Endothelial cell of umbilical vein (primary cell): ENCODE measurements around the gene NCEH1. TPM values are rescaled to one million over a fixed set of nuclear protein-coding genes. Genes with fewer than 3 reads are reported as not detected.

Experiments used
- BruUV-seq: library from RNA; stranded (reverse); fragments of 400-500 nt; replicated peaks from 2 replicates; lab custom pipeline; 2021; lab: Mats Ljungman, UMichigan
- CTCF ChIA-PET: fragments of 300-600, 350-600 bp; sonication (Branson Sonifier 250); formaldehyde crosslinking; loops from one replicate; lab custom pipeline; 2021; ENCODE audit warnings: antibody characterized with exemption, inconsistent platforms; lab: Charles Lee
- POLR2A ChIA-PET: fragments of 300-600, 350-600 bp; sonication (Branson Sonifier 250); formaldehyde crosslinking; loops from one replicate; lab custom pipeline; 2021; ENCODE audit warnings: antibody characterized with exemption, inconsistent platforms; lab: Charles Lee
- DNase-seq: peaks from one replicate; pipeline ENCODE4 v3.0.0-alpha.2; 2011; ENCODE audit warnings: low read depth, low spot score
- FAIRE-seq: peaks from 2 replicates; lab custom pipeline; 2011; peaks lifted over from hg19 to GRCh38; lab: Jason Lieb, UNC
- H2AFZ ChIP-seq: 2 replicates; pipeline ENCODE4 v1.6.0; 2012; ENCODE audit warnings: low read depth, low read length, control low read depth, inconsistent platforms
- H3K27ac ChIP-seq: 2 replicates; pipeline ENCODE4 v1.5.1; 2011; ENCODE audit warnings: low read depth, mild to moderate bottlenecking, control low read depth, low read length, moderate library complexity; ENCODE audit not compliant: insufficient read depth
- H3K27me3 ChIP-seq, 2 experiments: 2 replicates each; pipeline versions ENCODE4 v1.6.0 to v1.6.1; 2011; ENCODE audit warnings: low read length in 2 of 2, mixed read lengths in 1 of 2; ENCODE audit not compliant: control insufficient read depth in 2 of 2, insufficient read depth in 2 of 2
- H3K36me3 ChIP-seq, 2 experiments: 2 replicates in 1 of 2; 3 replicates in 1 of 2; pipeline ENCODE4 v1.5.1; 2011; ENCODE audit warnings: low read length in 2 of 2, mild to moderate bottlenecking in 1 of 2, moderate library complexity in 1 of 2; ENCODE audit not compliant: control insufficient read depth in 2 of 2, insufficient read depth in 2 of 2; ENCODE audit errors: extremely low read depth in 1 of 2
- H3K4me1 ChIP-seq: 3 replicates; pipeline ENCODE4 v1.5.1; 2011; ENCODE audit warnings: mild to moderate bottlenecking, low read length; ENCODE audit not compliant: control insufficient read depth, insufficient read depth; ENCODE audit errors: extremely low read depth
- H3K4me2 ChIP-seq: 2 replicates; pipeline ENCODE4 v1.6.1; 2011; ENCODE audit warnings: low read length, control low read depth, mixed read lengths; ENCODE audit not compliant: insufficient read depth
- H3K4me3 ChIP-seq, 3 experiments: fragments of 200-600 bp in 1 of 3; sonication (generic), shearing (Covaris generic) in 1 of 3; replicated peaks in 1 of 3; 2 replicates each; pipeline ENCODE4 v1.5.1; 2011 to 2016; ENCODE audit warnings: control low read depth in 3 of 3, low read length in 3 of 3, mild to moderate bottlenecking in 2 of 3, inconsistent platforms in 1 of 3, low read depth in 1 of 3, moderate library complexity in 1 of 3; ENCODE audit not compliant: insufficient read depth in 1 of 3
- H3K79me2 ChIP-seq: 2 replicates; pipeline ENCODE4 v1.6.0; 2012; ENCODE audit warnings: low read length, inconsistent platforms; ENCODE audit not compliant: control insufficient read depth, insufficient read depth
- H3K9ac ChIP-seq: replicated peaks from 2 replicates; pipeline ENCODE3; 2011; ENCODE audit warnings: low read length, control low read depth; ENCODE audit not compliant: insufficient read depth; ENCODE audit errors: extremely low read depth
- H3K9me1 ChIP-seq: replicated peaks from 3 replicates; pipeline ENCODE4 v1.6.0; 2011; ENCODE audit warnings: mild to moderate bottlenecking, low read length; ENCODE audit not compliant: control insufficient read depth, insufficient read depth; ENCODE audit errors: extremely low read depth
- H3K9me3 ChIP-seq: replicated peaks from 2 replicates; pipeline ENCODE4 v1.5.1; 2012; ENCODE audit warnings: low read length, inconsistent platforms; ENCODE audit not compliant: control insufficient read depth, insufficient read depth
- H4K20me1 ChIP-seq: replicated peaks from 2 replicates; pipeline ENCODE3; 2011; ENCODE audit warnings: mild to moderate bottlenecking, low read length; ENCODE audit not compliant: control insufficient read depth, insufficient read depth; ENCODE audit errors: extremely low read depth
- EZH2 ChIP-seq: IDR thresholded peaks from 2 replicates; pipeline ENCODE4 v1.6.1; 2012; ENCODE audit warnings: borderline replicate concordance, low read depth, mild to moderate bottlenecking, moderate library complexity, low read length, inconsistent platforms; ENCODE audit not compliant: severe bottlenecking
- FOS ChIP-seq: IDR thresholded peaks from 2 replicates; pipeline ENCODE4 v1.6.1; 2011; ENCODE audit warnings: mild to moderate bottlenecking, low read length, moderate library complexity, borderline replicate concordance; ENCODE audit not compliant: insufficient read depth
- GATA2 ChIP-seq: IDR thresholded peaks from 2 replicates; pipeline ENCODE4 v1.7.0; 2011; ENCODE audit warnings: low read depth, mild to moderate bottlenecking, moderate library complexity, mixed read lengths, low read length; ENCODE audit not compliant: insufficient read length, insufficient read depth
- JUN ChIP-seq: IDR thresholded peaks from 2 replicates; pipeline ENCODE4 v1.6.1; 2011; ENCODE audit warnings: borderline replicate concordance, low read depth; ENCODE audit not compliant: insufficient read length, insufficient read depth
- MYC ChIP-seq: IDR thresholded peaks from one replicate; pipeline ENCODE4 v1.6.1; 2011; ENCODE audit warnings: mild to moderate bottlenecking, low read depth, low read length
- POLR2A ChIP-seq: IDR thresholded peaks from 2 replicates; pipeline ENCODE4 v1.6.1; 2012; ENCODE audit warnings: low read depth, mild to moderate bottlenecking, control low read depth, low read length
- POLR2AphosphoS5 ChIP-seq: IDR thresholded peaks from 2 replicates; pipeline ENCODE4 v1.6.1; 2012; ENCODE audit warnings: low read depth, mild to moderate bottlenecking, control low read depth, low read length, moderate library complexity; ENCODE audit not compliant: insufficient read depth
- dilution Hi-C: fragments of 300-500 bp; cut with MboI; formaldehyde crosslinking; loops from one replicate; pipeline ENCODE4 v1.15.0; 2019; ENCODE audit warnings: low sequenced_read_pairs; ENCODE audit not compliant: extremely low pct_ligation_motif_present
- intact Hi-C: fragments of 100-400 bp; cut with micrococcal nuclease; formaldehyde crosslinking; loops from one replicate; pipeline ENCODE4 v1.10.0; 2022
- polyA plus RNA-seq, 4 experiments: library from polyadenylated mRNA; depleted of rRNA in 3 of 4; stranded (reverse) in 3 of 4; unstranded in 1 of 4; fragments of >200 nt; gene quantifications; 2 replicates each; pipeline versions ENCODE4 v1.2.1 to v1.2.3, GENCODE V29; 2011 to 2012; ENCODE audit warnings: missing spikeins in 1 of 4
- total RNA-seq: library from RNA; stranded (reverse); gene quantifications from 2 replicates; pipeline ENCODE4 v1.2.3, GENCODE V29; 2021
- TF ChIP-seq, protein P1 (sequence below), 2 donors: IDR thresholded peaks; 1 replicate in 1 of 2; 2 replicates in 1 of 2; pipeline ENCODE4 v1.5.1; 2011; ENCODE audit warnings: low read length in 2 of 2, mild to moderate bottlenecking in 2 of 2, moderate library complexity in 2 of 2, control low read depth in 1 of 2, inconsistent platforms in 1 of 2, low read depth in 1 of 2; ENCODE audit not compliant: insufficient read depth in 1 of 2; ENCODE audit errors: extremely low read depth in 1 of 2
- TF ChIP-seq, protein P2 (sequence below): IDR thresholded peaks from 2 replicates; pipeline ENCODE4 v1.6.1; 2011; ENCODE audit not compliant: insufficient read depth, insufficient read length

The NCEH1 gene
- total and polyA plus RNA-seq, 2 donors (not counting 3 experiments of a cell fraction or from before 2014, with no cell fraction given) = 10.0 to 20.3 TPM

DNA sequence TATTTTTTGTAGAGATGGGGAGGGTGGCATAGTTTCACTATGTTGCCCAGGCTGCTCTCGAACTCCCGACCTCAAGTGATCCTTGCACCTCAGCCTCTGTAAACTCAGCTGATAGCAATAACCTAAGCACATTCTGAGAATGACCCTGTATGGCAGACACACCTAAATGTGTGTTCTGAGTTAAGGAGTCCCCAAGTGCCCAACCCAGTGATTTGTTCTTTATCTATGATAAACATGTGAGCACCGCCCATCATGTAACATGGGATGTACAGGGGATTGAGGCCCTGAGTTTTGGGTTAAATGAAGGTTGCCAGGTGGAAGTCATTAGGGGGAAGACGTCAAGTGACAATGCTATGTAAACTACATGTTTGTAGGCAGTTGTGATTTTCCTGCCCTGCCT is 5.7 kb downstream of the NCEH1 start:
- TF ChIP-seq, protein P1, sequence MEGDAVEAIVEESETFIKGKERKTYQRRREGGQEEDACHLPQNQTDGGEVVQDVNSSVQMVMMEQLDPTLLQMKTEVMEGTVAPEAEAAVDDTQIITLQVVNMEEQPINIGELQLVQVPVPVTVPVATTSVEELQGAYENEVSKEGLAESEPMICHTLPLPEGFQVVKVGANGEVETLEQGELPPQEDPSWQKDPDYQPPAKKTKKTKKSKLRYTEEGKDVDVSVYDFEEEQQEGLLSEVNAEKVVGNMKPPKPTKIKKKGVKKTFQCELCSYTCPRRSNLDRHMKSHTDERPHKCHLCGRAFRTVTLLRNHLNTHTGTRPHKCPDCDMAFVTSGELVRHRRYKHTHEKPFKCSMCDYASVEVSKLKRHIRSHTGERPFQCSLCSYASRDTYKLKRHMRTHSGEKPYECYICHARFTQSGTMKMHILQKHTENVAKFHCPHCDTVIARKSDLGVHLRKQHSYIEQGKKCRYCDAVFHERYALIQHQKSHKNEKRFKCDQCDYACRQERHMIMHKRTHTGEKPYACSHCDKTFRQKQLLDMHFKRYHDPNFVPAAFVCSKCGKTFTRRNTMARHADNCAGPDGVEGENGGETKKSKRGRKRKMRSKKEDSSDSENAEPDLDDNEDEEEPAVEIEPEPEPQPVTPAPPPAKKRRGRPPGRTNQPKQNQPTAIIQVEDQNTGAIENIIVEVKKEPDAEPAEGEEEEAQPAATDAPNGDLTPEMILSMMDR (IDR thresholded peaks at IDR 0.05; ENCODE audit: extremely low read depth in 1 of 2, insufficient read depth in 1 of 2, low read depth in 1 of 2, low read length in 2 of 2) = no peak
- TF ChIP-seq, protein P2, sequence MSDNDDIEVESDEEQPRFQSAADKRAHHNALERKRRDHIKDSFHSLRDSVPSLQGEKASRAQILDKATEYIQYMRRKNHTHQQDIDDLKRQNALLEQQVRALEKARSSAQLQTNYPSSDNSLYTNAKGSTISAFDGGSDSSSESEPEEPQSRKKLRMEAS = no peak
- TF ChIP-seq POLR2AphosphoS5 (no peak), JUN (no peak), GATA2 (no peak), EZH2 (no peak), MYC (no peak), POLR2A (no peak), FOS (no peak)
- H3K9me1 ChIP-seq = no peaks in the 10 kb centered on the region
- H3K4me3 ChIP-seq = no peak overlapping the region
- no peaks in the 10 kb centered on the region for H4K20me1 ChIP-seq
- H3K27me3 ChIP-seq = no peaks in the 10 kb centered on the region
- no peaks in the 10 kb centered on the region for H3K9me3 ChIP-seq
- intact Hi-C loops = no loop called here
- ChIA-PET POLR2A (no interaction called here), CTCF (interaction anchor here (0.8 to 2.7 kb wide), 2 partner anchors 12 to 32 kb away, joined by 3 to 10 read pairs; no protein-coding TSS in a partner anchor)
- no peak overlapping the region for H3K9ac ChIP-seq
- H3K4me1 ChIP-seq = peaks cover 16% of the 10 kb centered on the region
- DNase-seq = no peak
- BruUV-seq = no TSS peak
- FAIRE-seq = no peak
- dilution Hi-C loops = no loop called here
- no peak overlapping the region for H2AFZ ChIP-seq
- no peaks in the 10 kb centered on the region for H3K36me3 ChIP-seq
- H3K79me2 ChIP-seq = peaks cover 81% of the 10 kb centered on the region
- no peak overlapping the region for H3K4me2 ChIP-seq
- H3K27ac ChIP-seq = no peak overlapping the region
